ENCODE data around the gene ANKRD13B.
"Not testable (repeated sequence)": the region's sequence is repeated elsewhere in the genome, so short reads cannot be mapped to it uniquely, and the experiment has no call there.

The ANKRD13B gene

GRCh38 chr17:29620271-29620670 lies 27.3 kb downstream of the ANKRD13B start:
- DNase-seq, result no peak

DNA sequence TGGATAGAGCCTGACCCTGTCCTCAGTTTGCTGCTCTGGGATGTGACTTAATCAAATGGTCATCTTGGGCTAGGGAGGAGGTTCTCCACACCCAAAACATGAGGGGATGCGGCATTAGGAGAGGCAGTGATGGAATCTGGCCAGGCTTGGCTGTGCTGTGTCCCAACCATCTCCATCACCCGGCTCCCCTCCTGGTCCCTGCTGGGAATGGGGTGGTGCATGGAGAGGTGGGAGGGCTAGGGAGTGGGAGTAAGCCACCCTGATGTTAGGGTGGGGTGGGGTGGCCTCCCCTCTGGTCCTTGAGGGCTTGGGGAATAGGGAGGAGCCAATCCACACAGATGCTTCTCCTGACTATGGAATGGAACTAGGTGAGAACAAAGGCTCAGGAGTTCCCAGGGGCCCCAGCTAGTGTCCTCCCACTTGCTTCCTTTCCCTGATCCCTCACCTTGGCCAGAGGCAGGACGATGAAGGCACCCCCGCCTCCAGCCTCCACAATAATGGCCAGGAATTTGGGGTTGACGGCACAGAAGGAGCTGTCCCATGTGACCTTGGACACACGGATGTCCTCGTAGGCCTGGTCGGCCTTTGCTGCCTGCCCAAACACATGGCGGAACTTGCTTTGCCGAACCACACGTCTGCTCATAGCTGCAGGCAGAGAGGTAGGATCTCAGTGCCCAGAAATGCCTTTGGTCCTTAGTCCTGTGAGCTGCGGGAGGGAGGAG lies 28.0 kb downstream of the ANKRD13B start:
- no peak for DNase-seq

DNA sequence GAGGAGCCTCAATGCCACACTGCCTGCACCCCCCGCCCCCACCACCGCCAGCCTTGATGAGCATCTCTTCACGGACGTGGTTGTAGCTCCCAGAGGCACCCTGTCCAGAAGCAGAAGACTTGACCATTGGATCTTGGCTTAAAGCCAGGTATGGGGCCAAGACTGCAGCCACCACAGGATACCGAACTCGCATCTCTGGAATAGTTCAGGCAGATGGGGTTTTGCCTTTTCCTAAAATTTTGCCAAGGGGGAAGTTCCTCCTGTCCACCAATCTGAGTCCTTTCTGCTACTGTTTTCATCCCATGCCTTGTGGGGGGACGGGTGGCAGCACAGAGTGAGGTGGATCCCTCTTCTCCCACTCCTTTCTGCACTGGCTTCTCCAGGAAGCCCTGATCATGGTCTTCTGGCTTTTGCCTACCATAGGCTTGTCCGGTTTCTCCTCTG lies 28.8 kb downstream of the ANKRD13B start:
- DNase-seq, result no peak

GRCh38 chr17:29622337-29623282 lies 29.7 kb downstream of the ANKRD13B start, which contains the start of gene CORO6:
TSS of gene CORO6 (minus strand) at chr17:29622912. CDS start at chr17:29621421, 1,491 bp downstream.
- DNase-seq, result peak; percentile 20

DNA sequence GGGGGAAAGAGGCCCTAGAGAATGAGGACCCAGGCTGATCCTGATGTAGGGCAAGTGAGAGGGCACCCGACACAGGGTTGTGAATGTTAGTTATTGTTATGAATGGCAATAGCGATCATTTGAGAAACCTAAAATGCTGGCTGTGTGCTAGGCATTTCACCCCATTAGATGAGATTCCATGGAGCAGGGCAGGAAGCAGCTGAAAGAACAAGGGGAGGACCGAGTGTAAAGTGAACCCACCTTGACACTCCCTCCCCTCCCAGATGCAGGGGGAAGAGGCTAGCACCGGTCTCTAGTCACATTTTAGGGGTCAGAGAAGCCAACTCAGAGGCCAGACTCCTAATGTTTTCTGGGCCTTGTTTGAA lies 30.3 kb downstream of the ANKRD13B start:
- no peak for DNase-seq

GRCh38 chr17:29624586-29624985 lies 31.7 kb downstream of the ANKRD13B start:
- no peak for DNase-seq

- no peak for DNase-seq
Measured at GRCh38 chr17:29625037-29625750, 32.3 kb downstream of the ANKRD13B start.

- DNase-seq, result no peak
Measured at GRCh38 chr17:29627951-29628350, 35.0 kb downstream of the ANKRD13B start.

GRCh38 chr17:29628644-29629043 lies 35.7 kb downstream of the ANKRD13B start:
- DNase-seq, result no peak

- no peak for DNase-seq
Measured at GRCh38 chr17:29629839-29630238, 36.9 kb downstream of the ANKRD13B start.

GRCh38 chr17:29630630-29631193 lies 37.8 kb downstream of the ANKRD13B start:
- no peak for DNase-seq

GRCh38 chr17:29633886-29634285 lies 41.0 kb downstream of the ANKRD13B start:
- no peak for DNase-seq

DNA sequence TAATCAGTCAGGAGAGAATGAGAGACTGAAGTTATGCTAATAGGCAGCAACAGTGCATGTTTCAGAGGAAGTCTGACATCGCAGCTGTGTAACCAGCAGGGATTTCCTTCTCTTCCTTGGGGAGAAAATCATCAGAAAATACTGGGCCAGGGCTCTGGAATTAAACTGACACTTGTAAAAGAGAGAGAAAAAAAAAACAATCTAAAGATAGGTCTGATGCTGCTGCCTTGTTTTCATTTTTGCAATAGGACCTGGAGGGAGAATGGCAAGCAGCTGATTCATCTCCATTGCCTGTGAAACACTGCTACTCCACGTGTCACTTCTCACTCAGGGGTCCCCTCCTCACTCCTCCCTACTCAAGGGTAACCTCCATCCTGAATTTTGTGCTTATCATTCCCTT lies 47.5 kb downstream of the ANKRD13B start:
- no peak for DNase-seq

- DNase-seq, result no peak
Measured at GRCh38 chr17:29640981-29641642, 48.2 kb downstream of the ANKRD13B start.

DNA sequence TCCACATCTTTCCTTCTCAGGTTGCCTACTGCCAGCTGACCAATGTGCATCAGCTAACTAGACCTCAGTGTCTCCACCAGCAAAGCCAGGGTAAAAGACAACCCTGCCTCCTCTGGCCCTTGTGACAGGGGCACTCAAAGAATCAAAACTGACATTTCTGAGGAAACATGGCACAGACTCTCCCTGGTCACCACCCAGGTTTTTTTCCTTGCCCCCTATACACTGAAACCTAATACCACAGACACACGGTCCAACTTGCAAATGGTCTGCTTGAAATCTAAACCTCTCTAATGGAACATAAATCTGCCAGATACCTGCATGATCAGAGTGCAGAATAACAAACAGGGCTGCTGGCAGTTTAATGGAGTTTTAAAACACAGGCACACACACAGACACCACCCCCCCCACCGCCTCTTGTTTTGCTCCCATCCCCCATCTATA lies 49.3 kb downstream of the ANKRD13B start:
- DNase-seq, result peak; percentile 68

DNA sequence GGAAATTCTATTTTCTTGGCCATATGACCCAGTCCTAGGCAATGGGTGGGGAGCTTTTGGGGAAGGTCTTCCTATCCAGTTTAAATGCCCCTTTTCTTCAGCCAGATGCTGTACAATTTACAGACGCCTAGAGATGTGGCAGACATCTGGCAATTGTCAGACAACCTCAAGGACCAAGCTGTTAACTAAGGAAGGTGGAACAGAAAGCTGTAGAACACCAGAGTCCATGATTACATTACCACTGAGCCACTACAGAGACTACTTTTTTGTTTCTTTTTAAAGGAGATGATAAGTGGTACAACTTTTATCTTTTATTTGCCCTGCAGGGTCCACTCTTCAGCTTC lies 50.9 kb downstream of the ANKRD13B start:
- DNase-seq, result no peak

DNA sequence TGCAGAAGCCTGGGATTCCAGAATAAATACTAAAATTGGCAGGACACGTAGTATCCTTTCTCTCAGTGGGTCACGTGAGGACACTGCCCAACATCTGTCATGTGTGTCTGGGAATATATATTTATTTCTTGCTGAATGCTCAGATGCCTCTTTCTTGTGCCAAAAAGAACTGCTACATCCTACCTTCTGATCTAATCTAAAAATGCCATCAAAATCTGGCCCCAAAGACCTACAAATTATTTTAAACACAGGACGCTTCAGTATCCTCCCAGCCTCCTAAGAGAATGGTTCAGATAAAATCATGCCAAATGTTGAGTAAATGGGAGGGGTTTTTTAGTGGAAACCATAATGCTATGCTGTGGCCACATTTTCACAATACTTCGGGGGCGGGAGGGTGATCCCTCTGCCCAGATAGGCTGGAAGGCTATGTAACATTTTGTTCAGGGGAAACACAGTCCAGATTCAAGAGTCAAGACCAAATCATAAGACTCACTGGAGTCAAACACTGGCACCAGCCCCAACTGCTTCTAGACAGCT lies 52.7 kb downstream of the ANKRD13B start:
- DNase-seq, result no peak

DNA sequence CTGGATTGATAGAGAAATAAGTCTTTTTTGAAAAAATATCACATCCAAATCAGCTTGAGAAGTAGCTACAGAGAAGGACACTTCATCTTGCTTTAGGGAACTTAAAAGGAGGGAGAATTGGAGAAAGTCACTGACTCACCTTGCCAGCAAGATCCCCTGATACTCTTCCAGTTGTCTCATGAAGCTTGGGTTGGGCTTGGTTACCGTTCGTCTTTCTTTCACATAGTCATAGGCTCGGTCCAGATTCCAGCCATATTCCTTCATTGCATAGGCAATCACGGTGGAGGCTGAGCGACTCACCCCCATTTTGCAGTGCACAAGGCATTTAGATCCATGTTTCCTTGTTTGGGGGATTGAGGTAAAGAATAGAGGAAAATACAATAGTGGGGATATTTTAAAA lies 55.1 kb downstream of the ANKRD13B start:
- DNase-seq, result no peak

GRCh38 chr17:29649359-29649758 lies 56.4 kb downstream of the ANKRD13B start:
- no peak for DNase-seq

DNA sequence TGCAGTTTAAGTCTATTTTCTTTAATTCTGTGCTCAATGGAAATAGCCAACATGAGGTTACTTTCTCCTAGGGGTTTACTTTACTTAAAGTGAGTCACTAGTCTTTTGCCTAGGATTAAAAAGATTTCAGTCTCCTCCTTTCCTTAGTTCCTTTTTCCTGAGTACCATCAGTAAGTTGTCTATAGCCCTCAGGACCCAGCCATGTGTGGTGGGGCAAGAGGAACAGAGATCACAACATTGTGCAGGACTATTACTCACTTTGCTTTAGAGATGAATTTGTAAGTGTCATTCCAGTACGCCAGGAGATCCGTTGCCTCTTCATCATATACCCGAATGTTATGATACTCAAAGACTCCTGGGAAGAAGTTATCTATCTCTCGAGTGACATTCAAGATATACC lies 57.5 kb downstream of the ANKRD13B start:
- DNase-seq, result no peak

DNA sequence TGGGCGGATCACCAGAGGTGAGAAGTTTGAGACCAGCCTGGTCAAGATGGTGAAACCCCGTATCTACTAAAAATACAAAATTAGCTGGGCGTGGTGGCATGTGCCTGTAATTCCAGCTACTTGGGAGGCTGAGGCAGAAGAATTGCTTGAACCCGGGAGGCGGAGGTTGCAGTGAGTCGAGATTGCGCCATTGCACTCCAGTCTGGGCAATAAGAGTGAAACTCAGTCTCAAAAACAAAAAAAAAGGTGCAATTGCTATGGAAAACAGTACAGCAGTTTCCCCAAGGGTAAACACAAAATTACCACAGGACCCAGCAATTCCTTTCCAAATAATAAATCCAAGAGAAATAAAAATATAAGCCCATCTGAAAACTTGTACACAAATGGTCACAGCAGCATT lies 59.0 kb downstream of the ANKRD13B start:
- DNase-seq, result not testable (repeated sequence)

DNA sequence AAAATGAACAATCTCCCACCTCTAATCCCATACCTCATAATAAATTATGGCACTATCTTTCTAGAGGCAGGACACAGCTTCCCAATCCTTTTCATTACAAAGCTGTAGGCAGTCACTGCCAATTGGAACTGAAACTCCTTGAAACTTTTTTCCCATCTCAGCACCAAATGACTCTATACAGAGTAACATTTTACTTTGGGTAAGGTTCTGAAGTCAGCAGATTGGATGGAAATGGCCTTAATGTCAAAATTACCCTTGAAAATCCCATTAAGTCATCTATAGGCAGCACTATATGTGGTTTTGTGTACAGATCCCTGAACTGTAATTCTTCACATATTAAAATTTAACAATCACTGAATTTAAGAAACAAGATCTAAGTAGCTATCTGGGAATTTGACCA lies 60.0 kb downstream of the ANKRD13B start:
- DNase-seq, result no peak

All from NCI-H1105 treated with DMSO at 0.1 percent for 48 hours (cell line).